HG03575 (cell line): ENCODE measurements around the gene NPHP4.

Experiments
- ATAC-seq: cut with Tn5 transposase; IDR thresholded peaks from one replicate; pipeline ENCODE4 v1.9.1; 2021; ENCODE audit not compliant: unreplicated experiment, insufficient number of reproducible peaks, low FRiP score; ENCODE audit errors: extremely low read depth

NPHP4 gene

DNA sequence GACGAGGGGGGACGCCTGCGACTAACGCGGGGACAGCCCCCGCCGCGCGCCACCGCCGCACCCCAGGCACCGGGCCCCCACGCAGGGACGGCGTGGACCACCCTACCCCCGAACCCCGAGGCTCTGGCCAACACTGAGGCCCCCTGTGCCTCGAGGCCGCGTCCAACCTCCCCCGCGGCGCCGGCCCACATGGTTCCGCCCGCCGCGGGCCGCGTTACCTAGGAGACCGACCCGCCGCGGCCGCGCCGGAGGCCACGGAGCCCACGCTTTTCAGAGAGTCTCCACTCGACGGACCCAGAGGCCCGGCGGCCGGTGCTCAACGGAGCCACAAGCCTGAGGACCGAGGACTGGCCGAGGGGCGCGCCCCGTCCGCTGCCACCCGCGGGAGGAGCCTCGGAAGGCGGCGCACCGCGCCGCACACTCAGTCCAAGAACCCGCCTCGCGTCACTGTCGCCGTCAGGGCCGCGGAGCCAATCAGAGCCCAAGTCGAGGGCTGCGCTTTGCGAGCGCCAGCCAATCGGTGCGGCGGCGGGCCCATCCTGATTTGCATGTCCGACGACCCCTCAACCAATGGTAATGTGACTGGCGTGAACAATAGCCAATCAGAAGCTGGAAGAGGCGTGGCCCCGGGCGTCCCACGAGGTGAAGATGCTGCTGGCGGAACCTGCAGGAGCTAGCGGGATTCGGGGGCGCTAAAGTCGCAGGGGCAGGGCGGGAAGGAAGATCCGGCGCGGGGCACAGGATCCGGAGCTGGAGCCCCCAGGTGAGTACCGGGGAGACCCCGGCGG is at the start of gene NPHP4:
TSS of gene NPHP4 (minus strand) at position 400 of the 788 bp plus-strand sequence. CDS start 6,136 bp downstream, outside the sequence.
- peak; percentile 87 for ATAC-seq

GRCh38 chr1:6041432-6042062 is 49.3 kb upstream of the NPHP4 start:
- no peak for ATAC-seq

DNA sequence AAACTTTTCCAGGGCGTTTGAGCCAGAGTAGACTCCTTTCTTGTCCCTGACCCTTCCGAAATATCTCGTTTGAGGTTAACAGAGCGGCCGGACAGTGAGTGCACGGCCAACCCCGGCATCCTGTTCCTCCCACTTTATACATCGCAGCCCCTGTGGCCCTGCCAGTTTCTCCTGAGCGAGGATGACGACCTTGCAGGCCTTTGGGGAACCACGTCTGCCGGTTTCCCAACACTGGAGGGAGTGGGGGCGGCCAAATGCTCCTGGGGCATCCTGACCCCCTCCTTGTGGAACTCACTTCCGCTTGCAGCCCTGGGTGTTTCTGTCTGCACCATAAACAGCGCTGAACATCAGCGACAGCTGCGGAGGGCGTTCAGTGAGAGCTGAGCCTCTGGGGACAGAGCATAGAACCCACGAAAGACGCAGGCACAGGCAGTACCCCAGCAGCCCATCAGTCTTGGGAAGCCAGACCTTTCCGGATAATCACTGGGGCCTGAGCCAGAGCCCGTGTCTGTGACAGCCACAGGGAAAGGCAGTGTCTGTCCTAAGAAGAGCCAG is 48.7 kb upstream of the NPHP4 start:
- ATAC-seq: no peak

DNA sequence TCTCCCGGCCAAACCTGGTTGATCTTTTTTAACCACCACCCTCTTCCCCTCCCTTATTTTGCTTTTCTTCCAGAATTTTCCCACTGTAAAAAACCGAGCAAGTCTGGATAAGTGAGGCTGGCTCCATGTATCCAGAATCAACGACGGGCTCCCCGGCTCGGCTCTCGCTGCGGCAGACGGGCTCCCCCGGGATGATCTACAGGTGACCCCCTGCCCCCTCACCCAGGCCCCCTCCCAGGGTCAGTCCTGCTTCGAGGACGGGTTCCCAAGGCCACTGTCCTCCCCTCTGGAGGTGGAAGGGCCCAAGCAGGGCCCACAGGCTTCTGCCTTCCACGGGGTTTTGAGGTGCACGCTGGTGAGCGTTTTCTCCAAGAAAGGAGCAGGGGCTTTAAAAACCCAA is 48.2 kb upstream of the NPHP4 start:
- ATAC-seq: no peak

DNA sequence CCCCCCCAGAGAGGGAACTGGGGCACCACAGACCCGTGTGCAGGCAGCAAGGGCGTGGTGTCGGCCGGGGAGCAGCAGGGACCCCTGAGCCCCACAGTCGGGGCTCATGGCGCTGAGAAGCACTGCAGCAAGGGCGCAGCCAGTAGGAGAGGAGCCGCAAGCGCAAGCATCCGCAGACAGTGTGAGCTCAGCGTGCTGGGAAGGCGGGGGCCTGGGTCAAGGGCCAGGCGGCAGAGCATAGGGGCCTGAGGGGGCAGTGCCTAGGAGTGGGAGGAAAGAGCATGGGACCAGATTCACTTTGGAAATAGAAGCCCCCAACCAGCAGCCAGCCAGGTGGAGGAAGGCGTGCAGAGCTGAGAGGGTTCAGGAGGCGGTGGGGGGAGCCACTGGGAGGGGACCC is 46.8 kb upstream of the NPHP4 start:
- ATAC-seq: no peak

DNA sequence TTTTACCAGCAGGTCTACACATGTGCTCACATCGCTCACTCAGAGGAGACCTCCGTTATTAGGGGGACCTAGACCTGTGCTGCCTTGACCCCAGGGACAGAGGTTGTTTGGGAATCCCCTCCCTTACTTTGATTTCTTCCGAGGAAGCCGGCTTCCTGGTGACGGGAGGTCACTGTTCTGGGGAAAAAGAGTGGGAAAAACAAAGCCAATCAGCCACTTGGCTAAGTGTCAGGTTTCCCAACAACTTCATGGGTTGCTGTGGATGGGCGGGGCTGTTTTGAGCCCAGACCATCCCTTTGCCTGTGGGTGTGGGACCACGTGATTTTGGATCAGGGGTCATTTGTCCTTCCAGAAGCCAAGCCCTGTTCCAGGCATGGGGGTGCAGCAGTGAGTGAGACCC is 46.4 kb upstream of the NPHP4 start:
- ATAC-seq: no peak

DNA sequence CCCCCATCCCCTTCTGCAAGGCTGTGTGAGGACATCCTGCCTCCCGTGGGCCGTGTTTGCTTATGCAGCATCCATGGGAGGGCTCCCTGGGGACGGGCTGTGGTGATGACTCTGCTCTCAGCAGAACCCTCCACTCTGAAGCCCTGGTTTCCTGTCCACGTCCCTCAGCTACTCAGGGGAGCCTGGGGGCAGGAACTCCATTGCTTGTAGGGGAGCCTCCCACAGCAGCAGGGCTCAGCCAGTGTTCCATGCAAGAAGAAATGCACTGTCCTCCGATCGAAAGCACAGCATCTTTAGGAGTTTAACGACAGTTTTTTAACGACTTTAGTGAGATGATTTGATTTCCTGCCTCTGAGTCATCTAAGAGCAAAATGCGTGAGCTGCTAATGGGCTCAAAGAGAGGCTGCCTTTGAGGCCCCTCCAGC is 45.1 kb upstream of the NPHP4 start:
- ATAC-seq: no peak

GRCh38 chr1:6035719-6036118 is 43.5 kb upstream of the NPHP4 start:
- ATAC-seq: no peak

GRCh38 chr1:6035303-6035702 is 43.1 kb upstream of the NPHP4 start:
- ATAC-seq: no peak

DNA sequence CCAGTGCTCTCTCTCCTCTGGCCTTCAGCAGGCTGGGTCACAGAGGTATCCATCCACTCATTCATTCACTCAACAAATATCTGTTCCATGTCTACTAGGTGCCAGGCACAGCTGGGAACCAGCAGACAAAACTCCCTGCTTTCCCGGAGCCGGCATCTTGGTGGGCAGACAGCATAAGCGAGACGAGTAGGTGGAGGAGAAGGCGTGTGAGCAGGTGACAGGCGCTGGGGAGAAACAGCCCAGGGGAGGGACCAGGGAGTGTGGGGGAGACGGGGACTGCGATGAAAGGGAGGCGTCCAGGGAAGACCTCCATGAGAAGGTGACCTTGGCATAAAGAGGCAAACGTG is 42.5 kb upstream of the NPHP4 start:
- ATAC-seq: no peak

DNA sequence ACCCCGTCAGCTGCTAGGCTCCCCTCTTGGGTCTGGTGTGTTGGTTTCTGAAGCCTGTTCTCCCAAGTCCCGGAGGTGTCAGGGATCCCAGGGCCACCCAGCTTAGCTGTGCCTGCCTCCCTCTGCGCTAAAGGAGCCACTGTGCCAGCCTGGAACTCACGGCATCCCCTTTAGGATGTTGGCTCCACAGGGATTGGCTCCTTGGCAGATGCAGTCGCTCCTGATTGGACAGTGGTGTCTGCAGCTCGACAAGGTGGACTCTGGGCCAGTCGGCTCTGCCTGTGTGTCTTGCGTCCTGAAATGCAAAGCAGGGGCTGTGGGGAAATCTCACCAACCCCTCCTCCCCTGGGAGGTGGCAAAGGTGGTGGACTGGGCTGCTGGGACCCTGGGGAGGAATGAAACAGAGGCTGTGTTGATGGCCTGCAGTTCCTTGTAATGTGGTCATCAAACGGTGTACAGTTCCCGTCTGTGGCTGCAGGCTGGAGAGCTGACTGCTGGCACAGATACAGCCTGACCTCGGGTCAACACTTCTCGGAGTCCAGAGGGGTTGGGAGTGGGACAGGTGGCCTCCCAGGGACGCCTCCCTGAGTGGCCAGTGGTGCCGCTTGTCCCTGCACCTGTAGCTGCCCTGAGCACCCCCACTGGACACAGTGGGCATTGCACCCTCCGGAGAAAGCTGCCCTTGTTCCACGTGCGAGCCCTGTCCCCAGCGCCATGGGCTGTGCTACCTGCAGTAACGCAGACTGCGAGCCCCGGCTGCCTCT is 41.9 kb upstream of the NPHP4 start:
- ATAC-seq: no peak

- ATAC-seq: no peak
Observed at GRCh38 chr1:6033124-6033523, 40.9 kb upstream of the NPHP4 start.

DNA sequence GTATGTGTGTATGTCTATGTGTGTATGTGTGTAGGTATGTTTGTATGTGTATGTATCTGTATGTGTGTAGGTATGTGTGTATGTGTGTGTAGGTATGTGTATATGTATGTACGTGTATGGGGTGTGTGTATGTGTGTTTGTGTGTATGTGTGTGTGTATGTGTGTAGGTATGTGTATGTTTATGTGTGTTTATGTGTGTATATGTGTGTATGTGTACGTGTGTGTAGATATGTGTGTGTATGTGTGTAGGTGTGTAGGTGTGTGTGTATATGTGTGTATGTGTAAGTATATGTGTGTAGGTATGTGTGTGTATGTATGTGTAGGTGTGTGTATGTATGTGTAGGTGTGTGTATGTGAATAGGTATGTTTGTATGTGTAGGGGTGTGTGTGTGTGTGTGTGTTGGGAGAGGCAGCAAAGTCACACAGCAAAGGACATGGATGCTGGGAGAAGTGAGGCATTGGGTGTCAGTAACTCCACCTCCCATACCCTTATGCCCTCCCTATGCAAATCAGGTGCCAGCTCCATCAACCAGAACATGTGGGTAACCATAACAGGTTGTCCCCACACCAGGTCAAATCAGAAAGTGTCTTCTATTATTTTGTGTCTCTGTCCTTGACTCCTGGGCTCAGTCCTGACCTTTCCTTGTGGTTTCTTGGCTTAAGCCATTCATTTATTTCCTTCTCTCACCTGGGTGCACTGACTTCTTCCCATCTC is 38.5 kb upstream of the NPHP4 start:
- ATAC-seq: no peak

DNA sequence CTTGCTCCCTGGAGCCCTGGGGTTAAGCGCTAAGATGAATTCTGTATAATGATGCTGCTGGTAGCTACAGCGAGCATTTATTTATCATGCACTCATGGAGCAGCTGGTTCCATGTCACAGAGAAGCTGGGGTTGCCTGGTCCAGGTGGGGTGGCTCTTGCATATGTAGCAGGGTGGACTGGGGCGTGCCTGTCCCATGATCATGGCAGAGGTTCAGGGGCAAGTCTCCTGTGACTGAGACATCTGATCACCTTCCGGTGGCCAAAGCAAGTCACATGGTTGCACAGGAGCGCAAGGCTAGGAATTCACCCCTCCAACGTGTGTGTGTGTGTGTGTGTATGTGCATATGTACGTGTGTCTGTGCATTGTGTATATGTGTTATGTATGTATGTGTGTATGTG is 37.9 kb upstream of the NPHP4 start:
- ATAC-seq: no peak

DNA sequence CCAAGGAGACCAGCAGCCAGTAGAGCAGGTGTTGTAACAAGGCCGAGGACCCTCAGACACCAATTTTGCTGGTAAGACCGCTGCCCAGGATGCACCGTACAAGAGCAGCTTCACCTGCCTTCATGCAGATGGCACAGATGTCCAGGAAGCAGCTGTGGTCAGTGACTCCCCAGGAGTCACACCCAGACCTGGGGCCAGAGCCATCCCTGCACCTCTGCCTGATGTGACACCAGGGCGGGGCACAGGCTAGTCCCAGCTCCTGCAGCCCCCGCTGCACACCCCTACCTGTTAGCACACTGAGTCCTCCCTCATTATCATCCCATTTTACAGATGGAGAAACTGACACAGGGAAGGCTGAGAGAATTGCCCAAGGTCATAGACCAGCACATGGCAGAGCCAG is 37.1 kb upstream of the NPHP4 start:
- no peak for ATAC-seq

- no peak for ATAC-seq
Observed at GRCh38 chr1:6028042-6028850, 36.0 kb upstream of the NPHP4 start.

DNA sequence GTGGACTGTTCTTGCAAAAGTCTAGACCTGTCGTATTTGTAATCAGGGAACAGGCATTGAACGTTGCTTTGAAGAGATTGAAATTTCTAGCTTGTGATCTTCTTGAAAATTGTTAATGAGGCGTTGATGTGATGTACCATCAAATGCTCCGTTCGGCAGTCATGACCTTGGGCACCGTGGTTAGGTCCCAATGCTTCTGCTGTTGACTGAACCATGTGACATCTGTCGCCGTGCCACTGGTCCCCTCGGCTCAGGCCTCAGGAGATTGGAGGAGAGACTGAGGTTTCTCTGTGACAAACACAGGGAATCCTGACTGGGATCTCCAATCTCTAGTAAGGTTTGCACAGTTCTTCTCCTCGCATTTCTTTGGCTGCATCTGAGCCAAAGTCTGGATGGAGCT is 35.4 kb upstream of the NPHP4 start:
- ATAC-seq: no peak

- no peak for ATAC-seq
Observed at GRCh38 chr1:6026095-6026809, 34.0 kb upstream of the NPHP4 start.
